Activated CD4-positive, alpha-beta memory T cell treated with anti-CD3 and anti-CD28 coated beads for 36 hours (primary cell): Measurements from ENCODE around the gene ZNF268. TPM values are rescaled to one million over a fixed set of nuclear protein-coding genes. Genes with fewer than 3 reads are reported as not detected.

ENCODE experiments used
- CTCF ChIA-PET: fragments of 350-600 bp; sonication (Branson Sonifier 250); formaldehyde crosslinking; loops from one replicate; lab custom pipeline; 2021; ENCODE audit warnings: antibody characterized with exemption, inconsistent platforms; lab: Charles Lee
- POLR2A ChIA-PET: fragments of 350-600 bp; sonication (Branson Sonifier 250); formaldehyde crosslinking; loops from one replicate; lab custom pipeline; 2021; ENCODE audit warnings: antibody characterized with exemption; lab: Charles Lee
- DNase-seq: peaks from one replicate; pipeline ENCODE4 v3.0.0-alpha.2; 2020
- H3K27ac Mint-ChIP-seq: one replicate; pipeline ENCODE4 v1.8.0; 2021; ENCODE audit warnings: mixed read lengths
- H3K27me3 Mint-ChIP-seq: one replicate; pipeline ENCODE4 v1.8.0; 2021; ENCODE audit warnings: mixed read lengths
- H3K36me3 Mint-ChIP-seq: one replicate; pipeline ENCODE4 v1.8.0; 2021; ENCODE audit warnings: mixed read lengths
- H3K4me1 Mint-ChIP-seq: one replicate; pipeline ENCODE4 v1.8.0; 2021; ENCODE audit warnings: low read depth, mixed read lengths
- H3K4me3 Mint-ChIP-seq: one replicate; pipeline ENCODE4 v1.8.0; 2021; ENCODE audit warnings: mild to moderate bottlenecking, mixed read lengths
- H3K9me3 Mint-ChIP-seq: one replicate; pipeline ENCODE4 v1.8.0; 2021; ENCODE audit warnings: mixed read lengths
- intact Hi-C: fragments of 100-400 bp; cut with micrococcal nuclease; formaldehyde crosslinking; loops from one replicate; pipeline ENCODE4 v1.15.1; 2023
- total RNA-seq, 2 experiments: library from RNA; stranded (reverse); gene quantifications; one replicate each; pipeline ENCODE4 v1.2.3, GENCODE V29; 2021

The ZNF268 gene
- total RNA-seq, 2 experiments from 2014 or later: 9.2 to 11.8 TPM

DNA sequence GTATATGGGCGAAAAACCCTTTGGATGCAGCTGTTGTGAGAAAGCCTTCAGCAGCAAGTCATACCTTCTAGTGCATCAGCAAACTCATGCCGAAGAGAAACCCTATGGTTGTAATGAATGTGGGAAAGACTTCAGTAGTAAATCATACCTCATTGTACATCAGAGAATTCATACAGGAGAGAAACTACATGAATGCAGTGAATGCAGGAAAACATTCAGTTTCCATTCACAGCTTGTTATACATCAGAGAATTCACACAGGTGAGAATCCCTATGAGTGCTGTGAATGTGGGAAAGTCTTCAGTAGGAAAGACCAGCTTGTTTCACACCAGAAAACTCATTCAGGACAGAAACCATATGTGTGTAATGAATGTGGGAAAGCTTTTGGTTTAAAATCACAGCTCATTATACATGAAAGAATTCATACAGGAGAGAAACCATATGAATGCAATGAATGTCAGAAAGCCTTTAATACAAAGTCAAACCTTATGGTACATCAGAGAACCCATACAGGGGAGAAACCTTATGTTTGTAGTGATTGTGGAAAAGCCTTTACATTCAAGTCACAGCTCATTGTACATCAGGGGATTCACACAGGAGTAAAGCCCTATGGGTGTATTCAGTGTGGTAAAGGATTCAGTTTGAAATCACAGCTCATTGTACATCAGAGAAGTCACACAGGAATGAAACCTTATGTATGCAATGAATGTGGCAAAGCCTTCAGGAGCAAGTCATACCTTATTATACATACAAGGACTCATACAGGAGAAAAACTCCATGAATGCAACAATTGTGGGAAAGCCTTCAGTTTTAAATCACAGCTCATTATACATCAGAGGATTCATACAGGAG is 21.4 kb downstream of the ZNF268 start:
- peaks cover 79% of the 10 kb centered on the region for H3K9me3 Mint-ChIP-seq
- H3K36me3 Mint-ChIP-seq: peaks cover 75% of the 10 kb centered on the region
- no peaks in the 10 kb centered on the region for H3K4me1 Mint-ChIP-seq
- intact Hi-C loops: no loop called here
- CTCF ChIA-PET: no interaction called here
- POLR2A ChIA-PET: no interaction called here
- no peak for DNase-seq
- H3K27me3 Mint-ChIP-seq: no peaks in the 10 kb centered on the region
- no peak overlapping the region for H3K27ac Mint-ChIP-seq
- no peak overlapping the region for H3K4me3 Mint-ChIP-seq

DNA sequence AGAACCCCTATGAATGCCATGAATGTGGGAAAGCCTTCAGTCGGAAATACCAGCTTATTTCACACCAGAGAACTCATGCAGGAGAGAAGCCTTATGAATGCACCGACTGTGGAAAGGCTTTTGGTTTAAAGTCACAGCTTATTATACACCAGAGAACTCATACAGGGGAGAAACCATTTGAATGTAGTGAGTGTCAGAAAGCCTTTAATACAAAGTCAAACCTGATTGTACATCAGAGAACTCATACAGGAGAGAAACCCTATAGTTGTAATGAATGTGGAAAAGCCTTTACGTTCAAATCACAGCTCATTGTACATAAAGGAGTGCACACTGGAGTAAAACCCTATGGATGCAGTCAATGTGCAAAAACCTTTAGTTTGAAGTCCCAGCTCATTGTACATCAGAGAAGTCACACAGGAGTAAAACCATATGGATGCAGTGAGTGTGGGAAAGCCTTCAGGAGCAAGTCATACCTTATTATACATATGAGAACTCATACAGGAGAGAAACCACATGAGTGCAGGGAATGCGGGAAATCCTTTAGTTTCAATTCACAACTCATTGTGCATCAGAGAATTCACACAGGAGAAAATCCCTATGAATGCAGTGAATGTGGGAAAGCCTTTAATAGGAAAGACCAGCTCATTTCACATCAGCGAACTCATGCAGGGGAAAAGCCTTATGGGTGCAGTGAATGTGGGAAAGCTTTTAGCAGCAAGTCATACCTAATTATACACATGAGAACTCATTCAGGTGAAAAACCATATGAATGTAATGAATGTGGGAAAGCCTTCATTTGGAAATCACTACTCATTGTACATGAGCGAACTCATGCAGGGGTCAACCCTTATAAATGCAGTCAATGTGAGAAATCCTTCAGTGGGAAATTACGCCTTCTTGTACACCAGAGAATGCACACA is 22.3 kb downstream of the ZNF268 start:
- Mint-ChIP-seq H3K4me3 (no peak overlapping the region), H3K36me3 (peaks cover 74% of the 10 kb centered on the region), H3K27me3 (no peaks in the 10 kb centered on the region), H3K4me1 (no peaks in the 10 kb centered on the region), H3K27ac (no peak overlapping the region), H3K9me3 (peaks cover 87% of the 10 kb centered on the region)
- intact Hi-C loops: no loop called here
- no peak for DNase-seq
- ChIA-PET POLR2A (no interaction called here), CTCF (no interaction called here)

DNA sequence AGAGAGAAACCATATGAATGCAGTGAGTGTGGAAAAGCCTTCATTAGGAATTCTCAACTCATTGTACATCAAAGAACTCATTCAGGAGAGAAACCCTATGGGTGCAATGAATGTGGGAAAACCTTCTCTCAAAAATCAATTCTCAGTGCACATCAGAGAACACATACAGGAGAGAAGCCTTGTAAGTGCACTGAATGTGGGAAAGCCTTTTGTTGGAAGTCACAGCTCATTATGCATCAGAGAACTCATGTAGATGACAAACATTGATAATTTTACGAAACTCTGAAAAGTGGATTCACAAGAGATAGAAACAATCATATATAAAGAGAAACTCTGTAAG is 22.9 kb downstream of the ZNF268 start:
- H3K27me3 Mint-ChIP-seq: no peaks in the 10 kb centered on the region
- H3K4me3 Mint-ChIP-seq: no peak overlapping the region
- intact Hi-C loops: no loop called here
- ChIA-PET CTCF (no interaction called here), POLR2A (no interaction called here)
- H3K36me3 Mint-ChIP-seq: peaks cover 71% of the 10 kb centered on the region
- no peak for DNase-seq
- H3K4me1 Mint-ChIP-seq: no peaks in the 10 kb centered on the region
- H3K9me3 Mint-ChIP-seq: peaks cover 91% of the 10 kb centered on the region
- H3K27ac Mint-ChIP-seq: no peak overlapping the region

DNA sequence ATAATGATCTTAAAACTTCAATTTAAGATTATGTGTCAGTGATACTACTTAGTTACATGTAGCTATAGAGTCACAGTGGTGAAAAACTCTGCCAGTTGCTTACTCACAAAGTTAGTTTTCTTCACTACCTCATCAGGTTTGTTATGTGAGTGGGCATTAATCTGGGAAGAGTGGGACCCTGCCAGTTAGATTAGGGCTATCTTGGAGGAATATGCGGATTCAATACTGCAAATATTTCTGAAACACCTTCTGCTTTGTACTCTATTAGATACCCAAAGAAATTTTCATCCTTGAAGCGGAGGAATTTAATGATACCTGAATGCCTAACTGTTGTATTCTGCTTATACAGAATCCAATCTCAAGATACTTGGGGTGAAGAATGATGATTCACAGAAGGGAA is 25.1 kb downstream of the ZNF268 start:
- ChIA-PET CTCF (no interaction called here), POLR2A (no interaction called here)
- H3K36me3 Mint-ChIP-seq: peaks cover 55% of the 10 kb centered on the region
- peaks cover 92% of the 10 kb centered on the region for H3K9me3 Mint-ChIP-seq
- intact Hi-C loops: no loop called here
- H3K27ac Mint-ChIP-seq: no peak overlapping the region
- no peaks in the 10 kb centered on the region for H3K4me1 Mint-ChIP-seq
- H3K4me3 Mint-ChIP-seq: no peak overlapping the region
- no peak for DNase-seq
- no peaks in the 10 kb centered on the region for H3K27me3 Mint-ChIP-seq

DNA sequence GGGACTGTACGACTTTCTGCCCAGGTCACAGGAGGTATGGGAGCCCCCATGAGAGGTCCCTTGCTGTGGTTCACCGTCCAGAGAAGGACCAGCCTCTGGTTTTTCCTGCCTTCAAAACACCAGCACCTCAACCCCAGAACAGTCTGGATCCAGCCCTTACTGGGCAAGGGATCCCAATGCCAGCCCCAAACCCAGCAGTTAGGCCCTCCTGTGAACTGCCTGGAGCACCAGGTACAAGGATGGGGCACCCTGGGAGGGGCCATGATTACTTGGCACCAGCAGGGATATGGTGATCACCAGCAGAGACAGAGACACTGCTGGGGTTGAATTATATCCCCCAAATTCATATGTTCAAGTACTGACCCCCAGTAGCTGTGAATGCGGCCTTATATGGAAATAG is 34.4 kb downstream of the ZNF268 start:
- Mint-ChIP-seq H3K36me3 (peaks cover 22% of the 10 kb centered on the region), H3K27ac (no peak overlapping the region), H3K4me3 (no peak overlapping the region), H3K9me3 (peaks cover 79% of the 10 kb centered on the region), H3K4me1 (no peaks in the 10 kb centered on the region), H3K27me3 (peaks cover 7% of the 10 kb centered on the region)
- POLR2A ChIA-PET: no interaction called here
- CTCF ChIA-PET: no interaction called here
- DNase-seq: no peak
- intact Hi-C loops: no loop called here

DNA sequence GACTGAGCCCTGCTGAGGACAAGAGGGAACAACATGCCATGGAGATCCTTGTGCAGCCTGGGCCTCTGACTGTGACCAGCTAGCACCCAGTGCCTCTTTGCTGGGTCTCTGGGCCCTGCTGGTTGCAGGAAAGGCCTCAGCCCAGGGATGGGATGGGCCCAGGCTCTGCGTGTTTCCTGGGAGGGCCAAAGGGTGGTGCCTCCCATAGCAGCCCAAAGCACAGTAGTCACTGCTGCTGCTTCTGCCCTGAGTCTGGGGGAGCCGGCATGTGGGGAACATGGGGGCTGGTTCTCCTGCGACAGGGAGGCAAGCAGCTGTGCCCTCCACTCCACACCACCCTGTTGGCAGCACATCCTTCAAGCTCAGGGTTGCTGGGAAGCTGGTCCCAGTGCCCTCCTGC is 35.9 kb downstream of the ZNF268 start:
- DNase-seq: no peak
- intact Hi-C loops: no loop called here
- Mint-ChIP-seq H3K4me1 (no peaks in the 10 kb centered on the region), H3K27me3 (peaks cover 7% of the 10 kb centered on the region), H3K9me3 (peaks cover 75% of the 10 kb centered on the region), H3K4me3 (no peak overlapping the region), H3K27ac (no peak overlapping the region), H3K36me3 (peaks cover 15% of the 10 kb centered on the region)
- ChIA-PET POLR2A (no interaction called here), CTCF (no interaction called here)

DNA sequence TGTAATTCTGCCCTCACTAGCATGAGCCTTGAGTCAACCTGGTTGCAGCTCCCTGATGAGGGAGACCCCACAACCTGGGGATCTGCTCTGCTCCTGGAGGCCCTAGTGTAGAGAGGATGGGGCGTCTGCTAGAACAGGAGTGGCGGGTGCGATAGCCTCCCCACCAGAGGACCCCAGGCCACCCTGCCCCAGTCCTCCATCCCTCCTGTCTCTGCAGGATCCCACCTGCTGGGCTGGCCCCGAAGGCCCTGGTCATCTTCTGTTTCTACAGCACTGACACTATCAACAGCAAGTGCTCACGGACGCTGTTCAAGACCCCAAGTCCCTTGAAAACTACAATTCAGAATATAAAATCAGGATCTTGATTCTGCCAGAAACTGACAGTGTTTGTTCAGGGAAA is 39.2 kb downstream of the ZNF268 start:
- no peak overlapping the region for H3K27ac Mint-ChIP-seq
- peaks cover 52% of the 10 kb centered on the region for H3K9me3 Mint-ChIP-seq
- H3K4me1 Mint-ChIP-seq: no peaks in the 10 kb centered on the region
- ChIA-PET CTCF (no interaction called here), POLR2A (no interaction called here)
- H3K36me3 Mint-ChIP-seq: peaks cover 16% of the 10 kb centered on the region
- no peak for DNase-seq
- H3K4me3 Mint-ChIP-seq: no peak overlapping the region
- intact Hi-C loops: no loop called here
- H3K27me3 Mint-ChIP-seq: peaks cover 7% of the 10 kb centered on the region

DNA sequence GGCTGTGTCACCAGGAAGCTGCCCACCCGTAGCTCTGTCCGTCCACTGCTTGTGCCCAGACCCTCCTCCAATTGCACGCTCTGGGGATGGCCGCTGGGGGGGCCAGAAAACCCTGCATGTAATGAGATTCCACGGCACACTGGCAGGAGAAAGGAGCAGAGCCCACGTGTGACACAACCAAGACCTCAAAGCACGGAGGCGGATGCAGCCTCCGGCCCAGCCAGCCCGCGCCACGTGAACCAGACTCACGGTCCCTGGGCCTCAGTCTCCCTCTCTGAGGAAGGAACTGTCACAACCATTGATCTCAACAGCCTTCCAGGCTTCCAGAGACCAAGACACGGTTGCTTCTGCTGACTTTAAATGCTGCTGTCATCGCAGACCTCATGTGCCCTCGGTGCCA is 39.9 kb downstream of the ZNF268 start:
- CTCF ChIA-PET: no interaction called here
- intact Hi-C loops: no loop called here
- peaks cover 16% of the 10 kb centered on the region for H3K36me3 Mint-ChIP-seq
- H3K27me3 Mint-ChIP-seq: peaks cover 7% of the 10 kb centered on the region
- no peaks in the 10 kb centered on the region for H3K4me1 Mint-ChIP-seq
- no peak for DNase-seq
- no peak overlapping the region for H3K4me3 Mint-ChIP-seq
- no peak overlapping the region for H3K27ac Mint-ChIP-seq
- POLR2A ChIA-PET: no interaction called here
- H3K9me3 Mint-ChIP-seq: peaks cover 46% of the 10 kb centered on the region

DNA sequence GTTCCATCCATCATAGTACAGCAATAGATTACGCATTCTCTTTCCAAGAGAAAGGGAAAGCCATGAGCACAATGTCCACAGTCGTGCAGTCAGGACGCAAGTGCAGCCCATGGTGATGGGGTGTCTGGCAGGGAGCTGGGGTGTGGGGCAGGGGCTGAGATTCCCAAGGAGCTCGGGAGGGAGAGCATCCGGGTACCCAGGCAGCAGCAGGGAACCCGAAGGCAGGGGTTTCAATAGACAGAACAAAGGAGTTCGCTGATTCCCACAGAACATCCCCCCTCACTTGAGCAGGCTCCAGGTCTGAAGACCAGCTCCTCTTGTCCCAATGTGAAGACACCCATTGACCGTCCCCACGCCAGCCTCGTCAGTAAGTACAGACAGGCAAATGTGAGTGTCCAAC is 40.9 kb downstream of the ZNF268 start:
- H3K36me3 Mint-ChIP-seq: peaks cover 16% of the 10 kb centered on the region
- no peak overlapping the region for H3K4me3 Mint-ChIP-seq
- no peaks in the 10 kb centered on the region for H3K4me1 Mint-ChIP-seq
- ChIA-PET POLR2A (no interaction called here), CTCF (no interaction called here)
- H3K27ac Mint-ChIP-seq: no peak overlapping the region
- peaks cover 45% of the 10 kb centered on the region for H3K9me3 Mint-ChIP-seq
- H3K27me3 Mint-ChIP-seq: peaks cover 7% of the 10 kb centered on the region
- DNase-seq: no peak
- intact Hi-C loops: no loop called here

DNA sequence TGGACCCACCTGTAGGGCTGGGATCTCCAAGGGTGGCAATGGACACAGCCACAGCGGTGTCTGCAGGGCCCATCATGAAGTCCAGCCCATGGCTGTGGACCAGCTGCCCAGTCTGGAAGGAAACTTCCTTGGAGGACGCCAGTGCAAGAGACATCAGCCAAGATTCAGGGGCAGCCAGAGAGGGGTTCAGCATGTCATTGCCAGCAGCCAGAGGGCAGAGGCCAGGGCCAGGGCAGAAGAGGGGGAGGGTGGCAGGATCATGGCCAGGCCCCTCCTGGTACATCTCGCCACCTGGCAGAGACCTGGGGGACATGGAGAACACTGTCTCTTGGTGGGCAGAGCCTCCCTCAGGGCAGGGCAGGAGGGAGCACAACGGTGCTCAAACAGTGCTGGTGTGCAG is 44.2 kb downstream of the ZNF268 start:
- intact Hi-C loops: no loop called here
- POLR2A ChIA-PET: no interaction called here
- Mint-ChIP-seq H3K27me3 (peaks cover 2% of the 10 kb centered on the region), H3K27ac (no peak overlapping the region), H3K9me3 (peaks cover 16% of the 10 kb centered on the region), H3K36me3 (peaks cover 4% of the 10 kb centered on the region), H3K4me3 (no peak overlapping the region), H3K4me1 (no peaks in the 10 kb centered on the region)
- CTCF ChIA-PET: no interaction called here
- no peak for DNase-seq

DNA sequence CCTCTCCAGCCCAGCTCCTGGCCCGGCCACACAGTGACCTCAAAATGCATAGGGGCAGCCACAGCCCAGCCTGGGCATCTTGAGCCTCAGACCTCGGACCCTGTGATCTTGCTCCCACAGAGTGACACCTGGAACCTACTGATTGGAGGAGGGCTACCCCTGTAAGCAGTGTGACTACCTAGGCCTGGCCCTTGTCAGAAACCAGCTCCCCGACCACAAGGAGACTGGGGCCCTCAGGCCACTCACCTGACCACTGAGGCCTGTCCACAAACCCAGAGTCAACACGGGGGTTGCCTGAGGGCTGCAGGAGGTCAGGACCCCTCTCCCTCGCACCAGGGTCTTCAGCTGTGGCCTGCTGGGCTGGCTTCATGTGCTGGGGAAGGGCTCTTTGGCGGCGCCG is 45.4 kb downstream of the ZNF268 start:
- Mint-ChIP-seq H3K27ac (no peak overlapping the region), H3K4me1 (no peaks in the 10 kb centered on the region), H3K9me3 (peaks cover 10% of the 10 kb centered on the region), H3K4me3 (no peak overlapping the region), H3K36me3 (peaks cover 4% of the 10 kb centered on the region), H3K27me3 (peaks cover 2% of the 10 kb centered on the region)
- DNase-seq: no peak
- CTCF ChIA-PET: no interaction called here
- intact Hi-C loops: no loop called here
- POLR2A ChIA-PET: no interaction called here

DNA sequence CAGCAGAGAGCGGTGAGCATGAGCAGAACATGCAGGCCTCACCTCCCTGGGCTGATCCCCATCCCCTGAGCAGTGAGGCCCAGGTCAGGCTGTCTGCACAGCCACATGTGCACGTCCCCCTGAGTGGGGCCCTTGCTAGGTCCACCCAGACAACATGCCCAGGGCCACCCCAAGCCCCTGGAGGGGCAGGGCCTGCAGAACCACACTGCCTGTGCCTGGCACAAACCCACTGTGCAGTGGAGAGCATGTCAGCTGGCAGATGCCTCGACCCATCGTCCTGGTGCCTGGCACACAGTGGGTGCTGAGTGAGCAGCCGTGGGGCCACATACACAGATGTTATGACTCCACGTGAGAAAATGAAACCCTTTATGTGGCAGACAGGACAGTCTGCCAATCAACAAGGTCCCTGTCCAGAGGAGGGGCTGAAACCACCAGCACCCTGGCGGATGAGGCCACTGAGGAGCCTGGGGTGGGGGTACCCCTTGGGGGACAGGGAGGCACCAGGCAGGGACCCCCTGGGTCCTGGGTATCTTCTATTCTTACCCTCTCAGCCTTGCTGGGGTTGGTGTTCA is 46.1 kb downstream of the ZNF268 start:
- H3K9me3 Mint-ChIP-seq: peaks cover 5% of the 10 kb centered on the region
- CTCF ChIA-PET: no interaction called here

More for the DNA sequence above, 46.1 kb downstream of the ZNF268 start:
- Mint-ChIP-seq H3K4me1 (no peaks in the 10 kb centered on the region), H3K27ac (no peak overlapping the region), H3K36me3 (peaks cover 4% of the 10 kb centered on the region), H3K27me3 (peaks cover 2% of the 10 kb centered on the region), H3K4me3 (no peak overlapping the region)
- intact Hi-C loops: no loop called here
- DNase-seq: no peak
- POLR2A ChIA-PET: no interaction called here
